Measurements from ENCODE around the gene RPS13. TPM values are rescaled to one million over a fixed set of nuclear protein-coding genes. Genes with fewer than 3 reads are reported as not detected.

The RPS13 gene
- total and polyA plus RNA-seq, 10 of the 15 experiments (the other 5 are each of a cell fraction or from before 2014, with no cell fraction given): 1,514 to 4,753 (median 1,995) TPM

DNA sequence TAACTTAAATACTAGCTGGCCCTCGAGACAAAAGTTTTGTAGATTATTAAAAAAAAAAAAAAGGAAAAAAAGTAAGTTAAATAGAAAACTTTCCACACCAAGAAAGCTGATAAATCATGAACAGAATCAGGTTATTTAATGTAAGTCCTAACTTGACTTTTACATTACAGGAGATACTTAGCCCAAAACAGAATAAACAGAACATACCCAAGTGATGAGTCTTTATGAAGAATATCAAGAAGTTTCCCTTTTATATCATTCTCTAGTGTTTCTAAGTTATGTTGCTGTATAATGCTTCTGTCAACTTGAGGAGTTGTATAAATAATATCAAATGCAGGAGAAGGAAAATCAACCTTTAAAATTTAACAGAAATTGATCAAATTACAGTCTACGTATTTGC is 44.5 kb upstream of the RPS13 start:
- no peaks in the 10 kb centered on the region for H4K20me1 ChIP-seq (ENCODE audit: control insufficient read depth, insufficient read depth)
- intact Hi-C loops (cut with micrococcal nuclease; ENCODE audit: unreplicated experiment) (no loop called here), in situ Hi-C loops (cut with MboI) (no loop called here)
- H3K36me3 ChIP-seq (ENCODE audit: control insufficient read depth in 2 of 2, insufficient read depth in 2 of 2, low read length in 1 of 2): no peaks in the 10 kb centered on the region; a peak in 1 of 4 replicates
- BruUV-seq (replicated peaks): no TSS peak
- H3K4me3 ChIP-seq: no peak overlapping the region
- CTCF ChIA-PET: interaction anchor here (0.6 to 0.8 kb wide), 2 partner anchors 9 to 94 kb away, joined by 3 read pairs; no protein-coding TSS in a partner anchor
- TF ChIP-seq ZNF274 (IDR thresholded peaks at IDR 0.05; ENCODE audit: insufficient read depth, insufficient read length): no peak
- TF ChIP-seq, protein P1, sequence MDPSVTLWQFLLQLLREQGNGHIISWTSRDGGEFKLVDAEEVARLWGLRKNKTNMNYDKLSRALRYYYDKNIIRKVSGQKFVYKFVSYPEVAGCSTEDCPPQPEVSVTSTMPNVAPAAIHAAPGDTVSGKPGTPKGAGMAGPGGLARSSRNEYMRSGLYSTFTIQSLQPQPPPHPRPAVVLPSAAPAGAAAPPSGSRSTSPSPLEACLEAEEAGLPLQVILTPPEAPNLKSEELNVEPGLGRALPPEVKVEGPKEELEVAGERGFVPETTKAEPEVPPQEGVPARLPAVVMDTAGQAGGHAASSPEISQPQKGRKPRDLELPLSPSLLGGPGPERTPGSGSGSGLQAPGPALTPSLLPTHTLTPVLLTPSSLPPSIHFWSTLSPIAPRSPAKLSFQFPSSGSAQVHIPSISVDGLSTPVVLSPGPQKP (IDR thresholded peaks at IDR 0.05; ENCODE audit: low read depth, low read length): no peak
- no peak for TF ChIP-seq YBX1 (IDR thresholded peaks at IDR 0.05)
- no peak for TF ChIP-seq JUNB (IDR thresholded peaks at IDR 0.05)
- no peak for TF ChIP-seq GABPA (IDR thresholded peaks at IDR 0.05; ENCODE audit: low read depth)
- TF ChIP-seq BHLHE40 (IDR thresholded peaks at IDR 0.05; ENCODE audit: borderline replicate concordance in 1 of 2, low read depth in 2 of 2, low read length in 1 of 2): no peak
- TF ChIP-seq STAT3 (IDR thresholded peaks at IDR 0.05; ENCODE audit: low read depth, low read length): no peak
- TF ChIP-seq MEF2A (IDR thresholded peaks at IDR 0.05; ENCODE audit: insufficient read depth, low read depth, low read length): no peak
- TF ChIP-seq POU2F2 (IDR thresholded peaks at IDR 0.05; ENCODE audit: borderline replicate concordance, low read depth, low read length): no peak
- TF ChIP-seq PAX8 (IDR thresholded peaks at IDR 0.05): no peak
- TF ChIP-seq, protein P2, sequence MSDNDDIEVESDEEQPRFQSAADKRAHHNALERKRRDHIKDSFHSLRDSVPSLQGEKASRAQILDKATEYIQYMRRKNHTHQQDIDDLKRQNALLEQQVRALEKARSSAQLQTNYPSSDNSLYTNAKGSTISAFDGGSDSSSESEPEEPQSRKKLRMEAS (IDR thresholded peaks at IDR 0.05; ENCODE audit: low read depth, low read length): no peak
- no peak for TF ChIP-seq FOXM1 (IDR thresholded peaks at IDR 0.05; ENCODE audit: low read depth, low read length)
- TF ChIP-seq TAF1 (IDR thresholded peaks at IDR 0.05; ENCODE audit: borderline replicate concordance, low read depth, low read length): no peak
- no peak overlapping the region for H2AFZ ChIP-seq (ENCODE audit: control insufficient read depth, low read depth, low read length)
- no peaks in the 10 kb centered on the region for H3K4me1 ChIP-seq (ENCODE audit: control insufficient read depth, insufficient read depth, low read length)
- SMC1A ChIA-PET (ENCODE audit: uncharacterized antibody, unreplicated experiment): interaction anchor here (0.5 kb wide), 1 partner anchor 329 kb away, joined by 3 read pairs; no protein-coding TSS in a partner anchor
- no peaks in the 10 kb centered on the region for H3K9me3 ChIP-seq (replicated peaks; ENCODE audit: control insufficient read depth, insufficient read depth, low read length)
- FAIRE-seq: no peak
- RAD21 ChIA-PET (ENCODE audit: unreplicated experiment): no interaction called here
- ATAC-seq: no peak
- no peaks in the 10 kb centered on the region for H3K27me3 ChIP-seq (replicated peaks in 1 of 2; ENCODE audit: control insufficient read depth in 2 of 2, insufficient read depth in 2 of 2, low read length in 1 of 2)
- DNase-seq (ENCODE audit: low read depth, low spot score): no peak
- no peak overlapping the region for H3K9ac ChIP-seq (ENCODE audit: control insufficient read depth, insufficient read depth, low read length)
- POLR2A ChIA-PET: no interaction called here
- H3K79me2 ChIP-seq (ENCODE audit: control insufficient read depth, insufficient read depth, low read length): no peaks in the 10 kb centered on the region
- no peak overlapping the region for H3K4me2 ChIP-seq (ENCODE audit: control insufficient read depth, insufficient read depth)
- 97% methylated on average over 2 of the region's 2 CpGs for WGBS (ENCODE audit: insufficient coverage, insufficient replicate concordance, low lambda C conversion rate, missing lambda C conversion rate)
- H3K27ac ChIP-seq (ENCODE audit: control insufficient read depth, insufficient read depth): no peak overlapping the region
